ENCODE data around the gene BCAS4.
"Not testable (repeated sequence)": the region's sequence is repeated elsewhere in the genome, so short reads cannot be mapped to it uniquely, and the experiment has no call there.

The BCAS4 gene

DNA sequence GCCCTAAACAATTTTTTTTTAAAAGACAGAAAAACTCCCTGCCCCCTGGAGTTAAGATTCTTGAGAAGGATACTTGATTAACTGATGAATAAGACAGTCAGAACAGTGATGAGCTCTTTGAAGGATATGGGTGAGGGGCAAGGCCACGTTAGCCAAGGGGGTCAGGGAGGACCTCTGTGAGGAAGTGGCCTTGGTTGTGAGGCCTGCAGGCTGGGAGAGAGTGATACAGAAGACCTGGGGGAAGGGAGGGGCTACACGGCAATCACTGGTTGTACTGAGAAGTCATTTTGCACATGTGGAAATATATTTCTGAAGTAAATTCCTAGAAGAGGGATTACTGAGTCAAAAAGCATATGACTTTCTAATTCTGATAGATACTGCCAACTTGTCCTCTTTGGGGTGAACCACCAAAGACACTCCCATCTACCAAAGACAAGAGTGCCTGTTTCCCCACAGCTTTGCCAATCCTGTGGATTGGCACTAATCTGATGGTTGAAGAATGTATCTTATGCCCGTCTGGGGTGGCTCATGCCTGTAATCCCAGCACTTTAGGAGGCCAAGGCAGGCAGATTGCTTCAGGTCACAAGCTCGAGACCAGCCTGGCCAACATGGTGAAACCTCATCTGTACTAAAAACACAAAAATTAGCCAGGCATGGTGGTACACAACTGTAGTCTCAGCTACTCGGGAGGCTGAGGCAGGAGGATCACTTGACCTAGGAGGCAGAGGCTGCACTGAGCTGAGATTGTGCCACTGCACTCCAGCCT lies 22.3 kb upstream of the BCAS4 start:
- DNase-seq, result no peak

DNA sequence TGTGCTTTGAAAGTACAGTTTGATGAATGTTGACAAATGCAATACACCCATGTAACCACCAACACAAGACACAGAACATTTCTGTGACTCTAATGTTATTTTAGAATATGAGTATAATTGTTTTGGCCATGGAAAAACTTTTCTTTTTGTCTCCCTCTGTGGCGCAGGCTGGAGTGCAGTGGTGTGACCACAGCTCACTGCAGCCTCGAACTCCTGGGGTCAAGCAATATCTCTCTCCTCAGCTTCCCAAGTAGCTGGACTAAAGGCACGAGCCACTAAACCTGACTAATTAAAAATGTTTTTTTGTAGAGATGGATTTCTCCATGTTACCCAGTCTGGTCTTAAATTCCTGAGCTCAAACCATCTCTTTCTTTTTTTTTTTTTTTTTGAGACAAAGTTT lies 20.3 kb upstream of the BCAS4 start:
- no peak for DNase-seq

GRCh38 chr20:50776122-50776817 lies 18.6 kb upstream of the BCAS4 start:
- DNase-seq, result no peak

DNA sequence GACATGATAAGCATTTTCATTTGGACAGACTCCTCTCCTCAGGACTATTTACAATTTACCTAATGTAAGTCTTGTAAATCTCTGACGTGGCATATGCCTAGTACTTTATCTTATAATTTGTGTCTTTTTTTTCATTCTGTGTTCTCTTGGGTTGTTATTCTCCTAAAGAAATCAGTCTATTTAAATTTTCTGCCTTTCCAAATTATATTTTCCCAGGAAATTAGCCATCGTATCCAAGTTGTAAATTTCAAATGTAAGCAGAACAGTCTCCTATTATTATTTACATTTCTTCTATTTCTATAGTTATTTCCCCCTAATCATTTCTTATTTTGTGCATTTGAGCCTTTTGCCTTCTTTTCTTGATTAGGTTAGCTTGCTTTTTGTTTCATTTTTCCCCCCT lies 17.5 kb upstream of the BCAS4 start:
- DNase-seq, result no peak

DNA sequence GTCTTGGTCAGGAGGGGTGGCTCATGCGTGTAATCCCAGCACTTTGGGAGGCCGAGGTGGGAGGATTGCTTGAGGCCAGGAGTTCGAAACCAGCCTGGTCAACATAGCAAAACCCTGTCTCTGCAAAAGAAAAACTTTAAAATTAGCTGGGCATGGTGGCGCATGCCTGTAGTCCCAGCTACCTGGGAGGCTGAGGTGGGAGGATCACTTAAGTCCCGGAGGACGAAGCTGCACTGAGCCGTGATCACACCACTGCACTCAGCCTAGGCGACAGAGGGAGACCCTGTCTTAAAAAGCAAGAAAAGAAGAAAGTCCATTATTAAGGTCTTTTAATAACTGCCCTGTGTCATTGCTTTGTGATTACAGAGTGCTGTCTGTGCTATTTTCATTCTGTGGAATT lies 15.9 kb upstream of the BCAS4 start:
- DNase-seq, result not testable (repeated sequence)

- DNase-seq, result no peak
Observed at GRCh38 chr20:50783390-50783789, 11.5 kb upstream of the BCAS4 start.

- DNase-seq, result no peak
Observed at GRCh38 chr20:50783903-50784302, 11.0 kb upstream of the BCAS4 start.

GRCh38 chr20:50784464-50784863 lies 10.4 kb upstream of the BCAS4 start:
- no peak for DNase-seq

GRCh38 chr20:50786703-50787102 lies 8.2 kb upstream of the BCAS4 start:
- DNase-seq, result no peak

- no peak for DNase-seq
Observed at GRCh38 chr20:50787181-50787580, 7.7 kb upstream of the BCAS4 start.

DNA sequence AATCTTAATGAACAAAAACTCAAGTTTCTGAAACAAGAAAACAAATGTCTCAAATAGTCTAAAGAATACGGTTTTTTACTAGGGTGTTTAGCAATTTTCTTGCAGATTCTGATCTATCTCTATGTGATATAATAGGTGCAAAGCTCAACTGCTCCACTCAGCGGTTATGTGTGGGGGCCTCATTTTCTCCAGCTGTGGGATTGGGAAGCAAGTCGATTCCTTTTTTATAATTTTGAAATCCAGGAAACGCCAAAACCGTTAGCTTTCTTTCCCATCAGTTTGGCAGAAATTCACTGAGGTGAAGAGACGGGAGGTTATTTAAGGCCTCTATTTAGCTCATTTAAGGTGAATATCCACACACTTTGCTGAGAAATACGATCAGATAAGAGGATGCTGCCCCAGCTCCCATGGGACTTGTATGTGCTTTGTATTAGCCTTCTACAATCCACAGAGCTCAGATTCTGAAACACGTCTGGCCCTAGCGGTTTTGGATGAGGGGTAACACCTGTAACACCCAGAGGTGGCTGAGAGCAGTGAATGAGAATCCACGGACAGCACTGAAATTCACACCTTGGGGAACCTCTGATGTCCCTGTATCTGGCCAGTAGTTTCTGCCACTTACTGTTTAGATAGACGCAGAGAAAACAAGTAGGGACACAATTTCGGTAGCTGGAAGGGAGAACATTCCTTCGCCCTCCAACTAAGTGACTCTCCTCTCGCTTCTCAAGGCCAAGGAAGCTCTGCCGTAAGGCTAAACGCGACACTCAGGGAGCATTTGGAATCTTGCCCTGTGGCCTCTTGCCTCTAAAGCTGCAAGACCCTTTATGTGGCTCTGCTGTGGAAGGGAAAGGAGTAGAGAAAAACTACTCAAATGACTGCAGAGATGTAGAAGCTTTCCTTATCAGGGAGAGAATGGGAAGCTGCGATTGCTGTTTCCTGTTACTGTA lies 6.5 kb upstream of the BCAS4 start:
- DNase-seq, result no peak

- DNase-seq, result no peak
Observed at GRCh38 chr20:50789968-50790650, 4.8 kb upstream of the BCAS4 start.

GRCh38 chr20:50790651-50791277 lies 4.1 kb upstream of the BCAS4 start:
- DNase-seq, result peak; percentile 86 to 90

DNA sequence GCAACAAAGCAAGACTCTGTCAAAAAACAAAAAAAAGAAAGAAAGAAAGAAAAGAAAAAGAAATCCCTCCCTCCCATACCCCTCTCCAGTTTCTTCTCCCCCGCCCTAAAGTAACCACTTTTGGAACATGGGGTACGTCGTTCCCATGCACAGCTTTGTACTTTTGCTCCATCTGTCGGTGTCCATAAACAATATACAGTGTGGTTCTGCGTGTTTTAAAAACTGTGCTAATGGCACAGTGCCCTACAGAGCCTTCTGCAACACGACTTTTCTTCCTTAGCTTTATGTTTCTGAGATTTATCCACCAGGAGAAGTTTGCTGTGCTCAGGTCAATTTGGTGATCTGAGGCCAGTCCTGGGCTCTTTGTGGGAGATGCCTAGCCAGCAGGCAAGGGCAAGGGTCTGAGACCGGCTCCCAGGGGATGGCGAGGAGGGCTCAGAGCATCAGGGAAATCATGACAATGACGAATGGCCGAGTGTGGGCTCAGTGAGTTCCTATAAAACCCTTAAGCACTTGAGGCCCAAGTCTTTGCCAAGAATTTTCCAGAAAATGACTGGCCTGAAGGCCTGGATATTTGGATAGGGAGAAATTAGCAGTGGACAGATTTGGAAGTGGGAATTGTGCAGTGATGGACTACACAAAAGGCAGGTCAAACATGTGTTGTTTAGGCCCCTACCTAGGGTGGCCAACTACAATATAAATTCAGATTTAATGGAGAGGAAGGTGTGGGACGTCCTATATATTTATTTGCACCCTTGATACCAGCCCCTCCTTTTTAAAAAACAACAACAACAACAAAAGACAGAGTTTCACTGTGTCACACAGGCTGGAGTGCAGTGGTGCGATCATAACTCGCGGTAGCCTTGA lies 1.9 kb upstream of the BCAS4 start:
- DNase-seq, result no peak

DNA sequence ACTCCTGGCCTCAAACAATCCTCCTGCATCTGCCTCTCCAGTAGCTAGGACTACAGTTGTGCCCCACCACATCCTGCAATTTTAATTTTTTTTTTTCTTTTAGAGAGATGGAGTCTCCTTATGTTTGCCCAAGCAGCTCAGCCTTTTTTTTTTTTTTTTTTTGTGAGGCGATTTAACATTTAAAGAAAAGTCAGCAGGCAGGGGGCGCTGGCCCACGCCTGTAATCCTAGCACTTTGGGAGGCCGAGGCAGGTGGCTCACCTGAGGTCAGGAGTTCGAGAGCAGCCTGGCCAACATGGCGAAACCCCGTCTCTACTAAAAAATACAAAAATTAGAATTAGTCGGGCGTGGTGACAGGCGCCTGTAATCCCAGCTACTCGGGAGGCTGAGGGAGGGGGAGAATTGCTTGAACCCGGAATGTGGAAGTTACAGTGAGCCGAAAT lies 1.3 kb upstream of the BCAS4 start:
- peak; percentile 70 to 72 for DNase-seq

- peak in 1 of 2 experiments; percentile 39 for DNase-seq
Observed at GRCh38 chr20:50794181-50794845, 548 bp upstream of the BCAS4 start.

DNA sequence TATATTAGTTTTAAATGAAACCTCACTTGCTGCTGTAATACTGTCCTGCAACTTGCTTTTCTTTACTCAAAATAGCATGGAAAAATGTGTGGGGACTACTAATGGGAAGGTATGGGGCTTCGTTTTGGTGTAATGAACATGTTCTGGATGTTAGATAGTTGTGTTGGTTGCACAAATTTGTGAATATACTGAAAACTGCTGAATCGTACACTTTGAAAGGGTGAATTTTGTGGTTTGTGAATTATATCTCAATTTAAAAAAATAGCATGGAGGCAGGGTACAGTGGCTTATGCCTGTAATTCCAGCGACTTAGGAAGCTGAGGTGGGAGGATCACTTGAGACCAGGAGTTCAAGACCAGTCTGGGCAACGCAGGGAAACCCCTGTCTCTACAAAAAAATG lies 2.3 kb downstream of the BCAS4 start:
- no peak for DNase-seq

DNA sequence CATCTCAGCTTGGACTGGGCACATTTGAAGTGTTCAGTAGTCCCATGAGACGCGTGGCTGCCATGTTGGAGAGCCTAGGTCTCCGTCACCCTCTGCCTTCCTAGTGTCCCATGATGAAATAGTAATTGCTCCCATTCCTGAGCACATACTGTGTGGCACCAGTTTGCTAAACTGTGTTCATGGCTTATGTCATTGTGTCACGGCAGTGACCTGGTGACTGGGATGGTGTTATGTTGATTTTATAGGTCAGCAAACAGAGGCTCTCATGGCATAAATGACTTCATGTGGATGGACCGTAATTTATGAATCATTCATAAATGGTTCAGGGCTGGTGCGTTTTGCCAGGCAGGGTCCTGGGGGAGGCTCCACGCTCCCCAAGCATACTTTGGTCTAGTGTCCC lies 3.8 kb downstream of the BCAS4 start:
- DNase-seq, result no peak

DNA sequence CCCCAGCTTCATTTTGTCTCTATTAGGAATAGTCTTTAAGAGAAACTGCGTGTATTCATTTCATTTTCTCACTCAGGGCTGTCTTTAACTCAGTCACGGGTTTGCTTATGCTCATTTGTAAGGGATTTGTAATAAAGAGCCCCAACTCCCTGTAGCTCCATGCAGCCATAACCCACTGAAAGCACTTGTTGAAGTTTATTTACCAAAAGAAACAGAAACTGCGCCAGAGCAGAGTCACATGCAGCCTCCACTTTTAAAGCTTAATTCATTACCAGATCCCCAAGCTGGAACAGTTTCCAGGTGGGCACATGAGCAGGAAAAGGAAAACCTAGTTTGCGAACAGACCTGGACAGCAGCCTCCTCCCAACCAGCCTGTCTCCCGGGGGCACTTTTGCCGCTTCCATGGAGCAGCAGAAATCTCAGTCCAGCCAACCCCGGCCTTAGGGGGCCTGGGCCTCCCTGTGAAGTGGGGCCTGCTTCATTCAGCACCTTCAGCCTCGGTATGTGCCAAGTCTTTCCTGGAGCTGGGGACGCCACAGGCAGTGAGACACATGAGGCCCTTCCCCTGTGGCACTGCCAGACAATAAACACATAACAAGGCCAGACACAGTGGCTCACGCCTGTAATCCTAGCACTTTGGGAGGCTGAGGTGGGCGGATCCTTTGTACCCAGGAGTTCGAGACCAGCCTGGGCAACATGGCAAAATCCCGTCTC lies 4.5 kb downstream of the BCAS4 start:
- DNase-seq, result no peak

Measured in activated T-cell treated with anti-CD3 and anti-CD28 coated beads, Interleukin-2, amount 50 U/mL, for 48 hours (primary cell).